ENCODE results near the gene ADGRG6.

DNA sequence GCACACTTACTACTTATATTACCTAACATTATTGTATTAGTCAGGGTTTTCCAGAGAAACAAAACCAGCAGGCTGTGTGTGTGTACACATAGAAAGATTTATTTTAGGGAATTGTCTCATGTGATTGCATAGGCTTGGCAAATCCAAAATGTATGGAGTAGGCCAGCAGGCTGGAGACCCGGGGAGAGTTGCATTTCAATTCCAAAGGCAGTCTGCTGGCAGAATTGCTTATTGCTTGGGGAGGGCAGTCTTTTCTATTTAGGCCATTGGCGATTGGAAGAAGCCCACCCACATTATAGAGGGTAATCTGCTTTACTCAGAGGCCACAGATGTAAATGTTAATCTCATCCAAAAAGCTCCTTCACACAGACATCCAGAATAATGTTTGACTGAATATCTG, 157.0 kb downstream of the ADGRG6 start:
- TF ChIP-seq REST (IDR thresholded peaks at IDR 0.05; ENCODE audit: insufficient read depth in 1 of 2, low read depth in 2 of 2, low read length in 2 of 2) (no peak), POLR2AphosphoS5 (IDR thresholded peaks at IDR 0.05; ENCODE audit: low read depth, low read length) (no peak)
